ENCODE measurements around the gene SLC43A3.

DNA sequence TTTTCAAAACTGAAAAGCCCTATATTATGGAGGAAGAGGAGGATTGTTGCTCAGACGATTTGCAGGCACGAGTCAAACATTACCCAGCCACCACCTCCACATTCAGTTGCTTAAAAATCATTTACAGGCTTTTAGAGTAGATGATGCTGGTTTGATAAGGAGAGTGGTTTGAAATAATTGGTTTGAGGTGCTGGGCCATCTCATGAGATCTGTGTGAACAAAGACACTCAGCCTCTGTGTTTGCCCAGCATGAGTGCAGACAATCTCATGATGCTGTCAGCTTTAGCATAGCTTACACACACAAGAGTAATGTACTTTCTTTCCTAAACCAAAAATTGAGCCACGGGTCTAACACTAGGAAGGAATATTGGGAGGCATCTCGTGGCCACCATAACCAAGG lies 4.3 kb downstream of the SLC43A3 start:
- TF ChIP-seq, protein P1, sequence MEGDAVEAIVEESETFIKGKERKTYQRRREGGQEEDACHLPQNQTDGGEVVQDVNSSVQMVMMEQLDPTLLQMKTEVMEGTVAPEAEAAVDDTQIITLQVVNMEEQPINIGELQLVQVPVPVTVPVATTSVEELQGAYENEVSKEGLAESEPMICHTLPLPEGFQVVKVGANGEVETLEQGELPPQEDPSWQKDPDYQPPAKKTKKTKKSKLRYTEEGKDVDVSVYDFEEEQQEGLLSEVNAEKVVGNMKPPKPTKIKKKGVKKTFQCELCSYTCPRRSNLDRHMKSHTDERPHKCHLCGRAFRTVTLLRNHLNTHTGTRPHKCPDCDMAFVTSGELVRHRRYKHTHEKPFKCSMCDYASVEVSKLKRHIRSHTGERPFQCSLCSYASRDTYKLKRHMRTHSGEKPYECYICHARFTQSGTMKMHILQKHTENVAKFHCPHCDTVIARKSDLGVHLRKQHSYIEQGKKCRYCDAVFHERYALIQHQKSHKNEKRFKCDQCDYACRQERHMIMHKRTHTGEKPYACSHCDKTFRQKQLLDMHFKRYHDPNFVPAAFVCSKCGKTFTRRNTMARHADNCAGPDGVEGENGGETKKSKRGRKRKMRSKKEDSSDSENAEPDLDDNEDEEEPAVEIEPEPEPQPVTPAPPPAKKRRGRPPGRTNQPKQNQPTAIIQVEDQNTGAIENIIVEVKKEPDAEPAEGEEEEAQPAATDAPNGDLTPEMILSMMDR (IDR thresholded peaks at IDR 0.05) = no peak
- TF ChIP-seq POLR2AphosphoS5 (IDR thresholded peaks at IDR 0.05; ENCODE audit: low read depth, low read length) = no peak
- TF ChIP-seq, protein P2, sequence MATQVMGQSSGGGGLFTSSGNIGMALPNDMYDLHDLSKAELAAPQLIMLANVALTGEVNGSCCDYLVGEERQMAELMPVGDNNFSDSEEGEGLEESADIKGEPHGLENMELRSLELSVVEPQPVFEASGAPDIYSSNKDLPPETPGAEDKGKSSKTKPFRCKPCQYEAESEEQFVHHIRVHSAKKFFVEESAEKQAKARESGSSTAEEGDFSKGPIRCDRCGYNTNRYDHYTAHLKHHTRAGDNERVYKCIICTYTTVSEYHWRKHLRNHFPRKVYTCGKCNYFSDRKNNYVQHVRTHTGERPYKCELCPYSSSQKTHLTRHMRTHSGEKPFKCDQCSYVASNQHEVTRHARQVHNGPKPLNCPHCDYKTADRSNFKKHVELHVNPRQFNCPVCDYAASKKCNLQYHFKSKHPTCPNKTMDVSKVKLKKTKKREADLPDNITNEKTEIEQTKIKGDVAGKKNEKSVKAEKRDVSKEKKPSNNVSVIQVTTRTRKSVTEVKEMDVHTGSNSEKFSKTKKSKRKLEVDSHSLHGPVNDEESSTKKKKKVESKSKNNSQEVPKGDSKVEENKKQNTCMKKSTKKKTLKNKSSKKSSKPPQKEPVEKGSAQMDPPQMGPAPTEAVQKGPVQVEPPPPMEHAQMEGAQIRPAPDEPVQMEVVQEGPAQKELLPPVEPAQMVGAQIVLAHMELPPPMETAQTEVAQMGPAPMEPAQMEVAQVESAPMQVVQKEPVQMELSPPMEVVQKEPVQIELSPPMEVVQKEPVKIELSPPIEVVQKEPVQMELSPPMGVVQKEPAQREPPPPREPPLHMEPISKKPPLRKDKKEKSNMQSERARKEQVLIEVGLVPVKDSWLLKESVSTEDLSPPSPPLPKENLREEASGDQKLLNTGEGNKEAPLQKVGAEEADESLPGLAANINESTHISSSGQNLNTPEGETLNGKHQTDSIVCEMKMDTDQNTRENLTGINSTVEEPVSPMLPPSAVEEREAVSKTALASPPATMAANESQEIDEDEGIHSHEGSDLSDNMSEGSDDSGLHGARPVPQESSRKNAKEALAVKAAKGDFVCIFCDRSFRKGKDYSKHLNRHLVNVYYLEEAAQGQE (IDR thresholded peaks at IDR 0.05; ENCODE audit: insufficient read depth in 1 of 2, low read depth in 2 of 2, low read length in 1 of 2) = no peak

Data from Panc1 (cell line).